BLaER1 treated with 17β-estradiol and CSF1 and Interleukin-3, amounts not matched to agents 10 nM and 100 nM (cell line): Measurements from ENCODE around the gene SNU13.
"Not testable (repeated sequence)": the region's sequence is repeated elsewhere in the genome, so short reads cannot be mapped to it uniquely, and the experiment has no call there.

Experiments
- H3K27ac ChIP-seq, 11 experiments: shearing (Covaris generic); formaldehyde crosslinking; 2 replicates each; pipeline ENCODE4 v1.8.1; 2022
- H3K27me3 ChIP-seq, 11 experiments: shearing (Covaris generic); formaldehyde crosslinking; 2 replicates each; pipeline ENCODE4 v1.8.1; 2022
- H3K36me3 ChIP-seq, 11 experiments: shearing (Covaris generic); formaldehyde crosslinking; 2 replicates each; pipeline ENCODE4 v1.8.1; 2022
- H3K4me1 ChIP-seq, 10 experiments: shearing (Covaris generic); formaldehyde crosslinking; 2 replicates each; pipeline ENCODE4 v1.8.1; 2022
- H3K4me2 ChIP-seq, 11 experiments: shearing (Covaris generic); formaldehyde crosslinking; 2 replicates each; pipeline ENCODE4 v1.8.1; 2022
- H3K4me3 ChIP-seq, 10 experiments: shearing (Covaris generic); formaldehyde crosslinking; 2 replicates each; pipeline ENCODE4 v1.8.1; 2022
- H3K9ac ChIP-seq, 11 experiments: shearing (Covaris generic); formaldehyde crosslinking; 2 replicates each; pipeline ENCODE4 v1.8.1; 2022
- H3K9me3 ChIP-seq, 11 experiments: shearing (Covaris generic); formaldehyde crosslinking; replicated peaks in 1 of 11; 2 replicates each; pipeline ENCODE4 v1.8.1; 2022
- H4K20me1 ChIP-seq, 11 experiments: shearing (Covaris generic); formaldehyde crosslinking; 2 replicates each; pipeline ENCODE4 v1.8.1; 2022
- Cebpa-rat ChIP-seq, 11 experiments: shearing (Covaris generic); IDR thresholded peaks; 2 replicates each; pipeline ENCODE4 v1.8.1; 2022

SNU13 gene

DNA sequence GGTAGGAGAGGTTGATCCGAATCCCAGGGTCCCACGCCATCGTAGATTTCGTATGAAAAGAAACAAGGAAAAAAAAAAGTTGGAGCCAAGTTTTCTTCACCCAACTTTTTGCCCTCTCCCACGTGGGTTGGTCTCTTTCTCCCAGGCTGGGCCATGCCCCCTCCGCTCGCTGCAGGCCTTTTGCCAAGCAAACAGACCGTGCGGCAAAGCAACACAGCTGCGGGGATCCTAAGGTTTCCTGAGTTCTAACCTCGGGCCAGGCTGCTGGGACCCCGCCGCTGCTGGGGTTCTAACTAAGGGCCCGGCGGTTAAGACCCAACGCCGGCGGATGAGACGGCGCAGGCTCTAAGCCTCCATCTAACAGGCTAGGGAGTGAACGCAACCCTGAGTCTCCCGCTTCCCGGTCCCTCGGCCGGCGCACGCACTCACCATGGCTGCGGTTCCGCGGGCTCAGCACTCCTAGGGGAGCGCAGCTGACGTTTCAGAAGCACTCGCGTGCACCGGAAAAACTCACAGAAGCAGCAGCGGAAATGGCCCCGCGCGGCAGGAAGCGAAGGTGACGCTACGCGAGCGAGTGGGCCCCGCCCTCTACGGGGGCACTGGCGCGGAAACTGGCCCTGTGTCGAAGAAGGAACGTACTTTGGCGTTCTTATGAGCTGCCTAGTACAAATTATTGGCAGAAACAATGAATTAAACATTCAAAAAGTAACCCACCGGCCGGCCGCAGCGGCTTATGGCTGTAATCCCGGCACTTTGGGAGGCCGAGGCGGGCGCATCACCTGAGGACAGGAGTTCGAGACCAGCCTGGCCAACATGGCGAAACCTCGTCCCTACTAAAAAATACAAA lies at the start of gene SNU13:
Gene SNU13 (minus strand): TSS at position 503 of the 847 bp plus-strand sequence. CDS start 71 bp downstream, at position 432.
- H3K9ac ChIP-seq, result peak within 1 kb of the TSS; percentile 88 to 97 (median 92)

DNA sequence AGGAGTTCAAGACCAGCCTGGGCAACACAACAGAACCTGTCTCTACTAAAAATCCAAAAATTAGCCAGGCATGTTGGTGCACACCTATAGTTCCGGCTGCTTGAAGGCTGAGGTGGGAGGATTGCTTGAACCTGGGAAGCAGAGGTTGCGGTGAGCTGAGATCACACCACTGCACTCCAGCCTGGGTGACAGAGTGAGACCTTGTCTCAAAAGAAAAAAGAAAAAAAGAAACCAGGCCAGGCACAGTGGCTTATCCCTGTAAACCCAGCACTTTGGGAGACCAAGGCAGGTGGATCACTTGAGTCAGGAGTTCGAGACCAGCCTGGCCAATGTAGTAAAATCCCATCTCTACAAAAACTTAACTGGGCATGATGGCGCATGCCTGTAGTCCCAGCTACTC lies 44.6 kb upstream of the SNU13 start:
- not testable (repeated sequence) for H3K4me2 ChIP-seq, H3K4me1 ChIP-seq

More for the DNA sequence above, at the start of gene SNU13:
- no peaks in the 10 kb centered on the region for H3K27me3 ChIP-seq
- H3K4me2 ChIP-seq, result peak within 1 kb of the TSS; percentile 80 to 99 (median 95)
- peaks cover 26 to 39% (median 34%) of the 10 kb centered on the region in 10 experiments for H3K4me1 ChIP-seq
- peaks cover 0 to 6% (median 0%) of the 10 kb centered on the region in 11 experiments; a peak in 2 of 22 replicates for H3K9me3 ChIP-seq
- H3K4me3 ChIP-seq, result peak within 1 kb of the TSS; percentile 69 to 95 (median 80)
- TF ChIP-seq Cebpa-rat (IDR thresholded peaks at IDR 0.05), result no peak
- peaks cover 5 to 38% (median 31%) of the 10 kb centered on the region in 11 experiments; a peak in 18 of 22 replicates for H4K20me1 ChIP-seq
- H3K36me3 ChIP-seq, result peaks cover 1 to 19% (median 11%) of the 10 kb centered on the region in 11 experiments; a peak in 15 of 22 replicates
- peak within 1 kb of the TSS; percentile 87 to 98 (median 94) for H3K27ac ChIP-seq

DNA sequence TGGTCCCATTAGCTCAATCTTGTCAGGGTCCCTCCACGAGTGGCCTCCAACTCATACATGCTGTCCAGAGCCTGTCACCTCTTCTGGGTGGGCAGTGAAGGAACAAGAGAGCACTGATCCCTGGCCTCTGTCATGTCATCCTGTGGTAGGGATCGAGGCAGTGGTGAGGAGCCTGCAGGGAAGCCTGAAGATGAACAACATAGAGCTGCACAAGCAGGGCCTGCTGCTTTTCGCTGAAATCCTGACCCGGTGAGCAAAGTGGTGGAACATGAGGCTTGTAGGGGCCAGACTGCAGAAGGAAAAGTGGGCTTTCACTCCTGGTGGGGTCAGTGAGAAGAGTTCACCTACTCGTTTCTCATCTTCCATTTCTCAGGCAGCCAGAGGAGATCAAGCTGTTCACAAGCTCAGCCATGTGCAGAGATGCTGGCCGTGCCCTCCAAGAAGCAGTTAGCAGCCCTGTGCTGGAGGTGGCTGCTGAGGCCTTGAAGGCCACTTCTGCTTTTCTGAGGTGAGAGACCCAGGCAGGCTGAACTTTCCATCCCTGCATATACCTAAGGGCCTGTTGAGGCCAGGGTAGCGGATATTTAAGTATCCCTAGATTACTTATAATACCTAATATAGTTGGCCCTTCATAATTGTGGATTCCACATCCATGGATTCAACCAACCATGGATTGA lies 43.6 kb upstream of the SNU13 start:
- no peaks in the 10 kb centered on the region for H4K20me1 ChIP-seq
- no peaks in the 10 kb centered on the region for H3K36me3 ChIP-seq
- H3K4me3 ChIP-seq, result no peak overlapping the region
- H3K27ac ChIP-seq, result no peak overlapping the region
- no peak overlapping the region for H3K9ac ChIP-seq
- H3K27me3 ChIP-seq, result no peaks in the 10 kb centered on the region
- no peaks in the 10 kb centered on the region for H3K4me1 ChIP-seq
- H3K4me2 ChIP-seq, result no peak overlapping the region
- no peaks in the 10 kb centered on the region for H3K9me3 ChIP-seq
- TF ChIP-seq Cebpa-rat (IDR thresholded peaks at IDR 0.05), result no peak

More for the DNA sequence above, 44.6 kb upstream of the SNU13 start:
- not testable (repeated sequence) for H3K36me3 ChIP-seq, H3K27ac ChIP-seq, H3K9ac ChIP-seq, H3K27me3 ChIP-seq, H3K4me3 ChIP-seq, H3K9me3 ChIP-seq, H4K20me1 ChIP-seq

DNA sequence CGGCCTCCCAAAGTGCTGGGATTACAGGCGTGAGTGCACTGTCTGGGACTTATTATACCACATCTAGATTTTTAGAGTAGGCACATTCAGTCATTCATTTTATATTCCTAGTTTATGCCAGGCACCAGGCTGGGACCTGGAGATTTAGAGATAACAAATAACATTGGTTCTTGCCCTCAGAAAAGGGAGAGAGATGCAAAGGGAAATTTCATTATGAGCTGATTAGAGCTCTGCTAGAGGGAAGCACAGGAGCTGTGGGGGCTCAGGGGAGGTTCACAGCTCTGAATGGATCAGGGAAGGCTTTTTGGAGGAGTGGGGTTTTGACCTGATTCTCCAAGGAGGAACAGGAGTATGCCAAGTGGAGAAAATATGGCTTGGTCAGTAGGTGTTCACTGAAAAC lies 42.9 kb upstream of the SNU13 start:
- H3K4me3 ChIP-seq, result no peak overlapping the region
- no peaks in the 10 kb centered on the region for H3K4me1 ChIP-seq
- no peaks in the 10 kb centered on the region for H4K20me1 ChIP-seq
- no peaks in the 10 kb centered on the region for H3K36me3 ChIP-seq
- H3K9me3 ChIP-seq, result no peaks in the 10 kb centered on the region
- no peaks in the 10 kb centered on the region for H3K27me3 ChIP-seq
- no peak overlapping the region for H3K4me2 ChIP-seq
- H3K27ac ChIP-seq, result no peak overlapping the region
- TF ChIP-seq Cebpa-rat (IDR thresholded peaks at IDR 0.05), result no peak
- H3K9ac ChIP-seq, result no peak overlapping the region

DNA sequence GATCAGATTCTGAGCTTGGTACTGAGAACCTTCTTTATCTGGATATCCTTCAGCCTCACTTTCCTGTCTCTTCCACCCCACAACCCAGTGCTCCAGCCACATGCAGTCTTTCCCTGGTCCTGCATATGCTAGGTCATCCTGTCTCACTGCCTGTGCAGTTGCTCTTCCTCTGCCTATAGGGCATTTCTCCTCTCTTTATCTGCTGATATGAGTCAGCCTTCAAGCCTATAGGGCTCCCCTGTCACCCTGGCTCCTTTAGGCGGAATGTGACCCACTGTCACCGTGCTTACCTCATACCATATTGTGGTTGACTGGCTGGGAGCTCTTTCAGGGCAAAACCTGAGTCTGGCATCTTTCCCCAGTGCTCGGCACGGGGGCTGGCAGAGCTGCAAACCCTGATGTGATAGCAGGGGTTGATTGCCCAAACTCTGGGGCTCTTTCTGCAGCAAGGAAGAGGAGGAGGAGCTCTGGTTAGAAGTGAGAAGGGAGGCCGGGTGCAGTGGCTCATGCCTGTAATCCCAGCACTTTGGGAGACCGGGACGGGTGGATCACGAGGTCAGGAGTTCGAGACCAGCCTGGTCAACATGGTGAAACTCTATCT lies 36.9 kb upstream of the SNU13 start:
- no peaks in the 10 kb centered on the region for H3K27me3 ChIP-seq
- no peak overlapping the region for H3K27ac ChIP-seq
- H3K9ac ChIP-seq, result no peak overlapping the region
- no peak overlapping the region for H3K4me2 ChIP-seq
- no peak for TF ChIP-seq Cebpa-rat (IDR thresholded peaks at IDR 0.05)
- no peaks in the 10 kb centered on the region for H3K4me1 ChIP-seq
- no peaks in the 10 kb centered on the region for H3K36me3 ChIP-seq
- no peaks in the 10 kb centered on the region for H3K9me3 ChIP-seq
- no peak overlapping the region for H3K4me3 ChIP-seq
- no peaks in the 10 kb centered on the region for H4K20me1 ChIP-seq

DNA sequence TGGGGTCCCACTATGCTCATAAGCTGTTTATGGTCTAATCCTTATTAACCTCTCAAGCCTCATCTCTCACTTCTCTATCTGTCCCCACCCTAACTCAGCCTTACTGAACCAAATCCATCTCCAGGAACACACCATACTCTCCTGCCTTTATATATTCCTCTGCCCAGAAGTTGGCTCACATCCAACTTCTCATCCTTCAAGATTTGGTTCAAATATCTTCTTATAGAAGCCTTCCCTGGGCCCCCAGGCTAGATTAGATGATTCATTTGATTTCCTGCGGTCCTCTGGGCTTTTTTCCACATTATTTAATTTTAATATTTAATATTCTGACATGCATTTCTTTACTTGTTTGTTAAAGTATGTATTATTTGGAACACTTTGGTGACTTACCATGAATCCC lies 33.8 kb upstream of the SNU13 start:
- H3K4me3 ChIP-seq, result no peak overlapping the region
- H3K9me3 ChIP-seq, result no peaks in the 10 kb centered on the region
- H3K27ac ChIP-seq, result no peak overlapping the region
- H3K36me3 ChIP-seq, result no peaks in the 10 kb centered on the region
- TF ChIP-seq Cebpa-rat (IDR thresholded peaks at IDR 0.05), result no peak
- no peaks in the 10 kb centered on the region for H4K20me1 ChIP-seq
- H3K9ac ChIP-seq, result no peak overlapping the region
- H3K4me2 ChIP-seq, result no peak overlapping the region
- H3K27me3 ChIP-seq, result no peaks in the 10 kb centered on the region
- H3K4me1 ChIP-seq, result no peaks in the 10 kb centered on the region

DNA sequence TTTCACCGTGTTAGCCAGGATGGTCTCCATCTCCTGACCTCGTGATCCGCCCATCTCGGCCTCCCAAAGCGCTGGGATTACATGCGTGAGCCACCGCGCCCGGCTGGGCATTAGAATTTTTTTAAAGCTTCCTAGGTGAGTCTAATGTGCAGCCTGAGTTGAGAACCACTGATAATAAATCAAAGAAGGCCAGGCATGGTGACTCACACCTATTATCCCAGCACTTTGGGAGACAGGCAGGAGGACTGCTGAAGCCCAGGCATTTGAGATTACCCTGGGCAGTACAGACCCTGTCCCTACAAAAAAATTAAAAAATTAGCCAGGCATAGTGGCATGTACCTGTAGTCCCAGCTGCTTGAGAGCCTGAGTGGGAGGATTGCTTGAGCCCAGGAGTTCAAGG lies 24.3 kb upstream of the SNU13 start:
- no peak for TF ChIP-seq Cebpa-rat (IDR thresholded peaks at IDR 0.05)
- Histone ChIP-seq H3K9me3 (no peaks in the 10 kb centered on the region), H3K36me3 (no peaks in the 10 kb centered on the region), H3K4me2 (no peak overlapping the region), H3K9ac (no peak overlapping the region), H3K4me1 (peaks cover 0 to 8% (median 2%) of the 10 kb centered on the region in 10 experiments; a peak in 5 of 20 replicates), H3K27me3 (no peaks in the 10 kb centered on the region), H3K4me3 (no peak overlapping the region), H3K27ac (no peak overlapping the region), H4K20me1 (no peaks in the 10 kb centered on the region)

DNA sequence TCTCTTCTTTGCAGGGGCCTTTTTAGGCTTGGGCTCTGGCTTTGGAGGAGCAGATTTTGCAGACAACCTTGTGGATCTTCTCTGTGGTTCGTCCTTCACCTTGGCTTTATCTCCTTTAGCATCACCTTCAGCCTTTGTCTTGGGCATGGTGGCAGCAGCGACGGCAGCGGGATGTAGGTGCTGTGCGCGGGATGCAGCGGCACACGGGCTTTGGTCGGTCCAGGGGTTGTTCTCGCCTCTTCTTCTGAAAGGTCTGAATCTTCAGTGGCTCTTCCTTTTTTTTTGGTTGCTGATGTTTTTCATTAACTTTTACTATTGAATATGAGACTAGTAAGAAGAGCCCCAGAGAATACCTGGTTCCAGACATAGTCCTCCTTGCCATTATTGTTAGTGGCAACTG lies 20.7 kb upstream of the SNU13 start:
- H3K4me3 ChIP-seq, result no peak overlapping the region
- H3K4me1 ChIP-seq, result peaks cover 0 to 8% (median 2%) of the 10 kb centered on the region in 10 experiments; a peak in 5 of 20 replicates
- no peaks in the 10 kb centered on the region for H4K20me1 ChIP-seq
- peak overlapping the region in 1 of 11 experiments; percentile 16; a peak in 1 of 22 replicates for H3K4me2 ChIP-seq
- no peaks in the 10 kb centered on the region for H3K27me3 ChIP-seq
- no peaks in the 10 kb centered on the region for H3K36me3 ChIP-seq
- H3K9me3 ChIP-seq, result no peaks in the 10 kb centered on the region
- no peak overlapping the region for H3K27ac ChIP-seq
- TF ChIP-seq Cebpa-rat (IDR thresholded peaks at IDR 0.05), result no peak
- H3K9ac ChIP-seq, result no peak overlapping the region

DNA sequence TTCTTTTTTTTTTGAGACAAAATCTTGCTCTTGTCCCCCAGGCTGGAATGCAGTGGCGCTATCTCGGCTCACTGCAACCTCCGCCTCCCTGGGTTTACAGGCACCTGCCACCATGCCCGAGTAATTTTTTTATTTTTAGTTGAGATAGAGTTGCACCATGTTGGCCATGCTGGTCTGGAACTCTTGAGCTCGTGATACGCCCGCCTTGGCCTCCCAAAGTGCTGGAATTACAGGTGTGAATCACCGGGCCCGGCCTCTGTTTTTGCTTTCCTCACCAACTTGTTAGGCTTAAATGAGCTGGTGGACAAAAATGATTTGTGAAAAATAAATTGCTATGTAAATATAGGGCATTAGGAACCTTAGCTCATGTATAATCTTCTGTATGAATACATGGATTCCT lies 14.1 kb upstream of the SNU13 start:
- no peak for TF ChIP-seq Cebpa-rat (IDR thresholded peaks at IDR 0.05)
- no peaks in the 10 kb centered on the region for H3K9me3 ChIP-seq
- H3K27me3 ChIP-seq, result no peaks in the 10 kb centered on the region

More for the DNA sequence above, 14.1 kb upstream of the SNU13 start:
- peaks cover 2 to 7% (median 7%) of the 10 kb centered on the region in 10 experiments; a peak in 19 of 20 replicates for H3K4me1 ChIP-seq
- no peak overlapping the region for H3K4me3 ChIP-seq
- no peaks in the 10 kb centered on the region for H3K36me3 ChIP-seq
- H3K4me2 ChIP-seq, result no peak overlapping the region
- no peak overlapping the region for H3K9ac ChIP-seq
- no peaks in the 10 kb centered on the region for H4K20me1 ChIP-seq
- no peak overlapping the region for H3K27ac ChIP-seq
